GM23248 (cell line): Measurements from ENCODE around the gene SCG3. TPM values are rescaled to one million over a fixed set of nuclear protein-coding genes. Genes with fewer than 3 reads are reported as not detected.

Experiments
- DNase-seq: peaks from one replicate; pipeline ENCODE4 v3.0.0-alpha.2; 2015
- H2AFZ ChIP-seq: fragments of 200-600 bp; sonication (generic); 2 replicates; pipeline ENCODE4 v1.6.1; 2016; ENCODE audit warnings: antibody characterized with exemption
- H3F3A ChIP-seq: fragments of 200-600 bp; sonication (generic); 2 replicates; pipeline ENCODE4 v1.6.1; 2016; ENCODE audit warnings: mild to moderate bottlenecking, antibody characterized with exemption, mixed run types; ENCODE audit not compliant: insufficient read depth
- H3K27ac ChIP-seq: fragments of 200-600 bp; sonication (generic); 2 replicates; pipeline ENCODE4 v1.5.1; 2016; ENCODE audit warnings: mild to moderate bottlenecking
- H3K27me3 ChIP-seq: fragments of 200-600 bp; sonication (generic); replicated peaks from 2 replicates; pipeline ENCODE4 v1.6.1; 2016; ENCODE audit warnings: mild to moderate bottlenecking; ENCODE audit not compliant: insufficient read depth
- H3K36me3 ChIP-seq: fragments of 200-600 bp; sonication (generic); 2 replicates; pipeline ENCODE4 v1.6.1; 2016; ENCODE audit warnings: low read depth, mild to moderate bottlenecking
- H3K4me1 ChIP-seq: fragments of 200-600 bp; sonication (generic); 2 replicates; pipeline ENCODE4 v1.6.1; 2016; ENCODE audit warnings: mild to moderate bottlenecking; ENCODE audit not compliant: insufficient read depth
- H3K4me2 ChIP-seq: fragments of 200-600 bp; sonication (generic); one replicate; pipeline ENCODE4 v1.6.1; 2016; ENCODE audit warnings: mild to moderate bottlenecking; ENCODE audit not compliant: unreplicated experiment
- H3K4me3 ChIP-seq: fragments of 200-600 bp; sonication (generic); 2 replicates; pipeline ENCODE4 v1.5.1; 2016; ENCODE audit warnings: mild to moderate bottlenecking
- H3K79me2 ChIP-seq: fragments of 200-600 bp; sonication (generic); 2 replicates; pipeline ENCODE4 v1.6.1; 2016; ENCODE audit warnings: mild to moderate bottlenecking; ENCODE audit not compliant: insufficient read depth
- H3K9ac ChIP-seq: fragments of 200-600 bp; sonication (generic); 2 replicates; pipeline ENCODE4 v1.6.1; 2016; ENCODE audit warnings: mild to moderate bottlenecking
- H3K9me2 ChIP-seq: fragments of 200-600 bp; sonication (generic); 2 replicates; pipeline ENCODE4 v1.6.1; 2016; ENCODE audit warnings: mixed run types, mild to moderate bottlenecking, moderate library complexity; ENCODE audit not compliant: insufficient read depth
- H3K9me3 ChIP-seq: fragments of 200-600 bp; sonication (generic); one replicate; pipeline ENCODE4 v1.6.1; 2017; ENCODE audit warnings: low read depth
- H4K20me1 ChIP-seq: fragments of 200-600 bp; sonication (generic); 2 replicates; pipeline ENCODE4 v1.6.0; 2016; ENCODE audit not compliant: insufficient read depth
- EZH2 ChIP-seq: fragments of 200-600 bp; sonication (generic); IDR thresholded peaks from 2 replicates; pipeline ENCODE4 v1.6.1; 2018; ENCODE audit warnings: antibody characterized with exemption, mild to moderate bottlenecking; ENCODE audit not compliant: insufficient read depth, poor library complexity, severe bottlenecking
- EZH2phosphoT487 ChIP-seq: fragments of 200-600 bp; sonication (generic); IDR thresholded peaks from 2 replicates; pipeline ENCODE4 v1.6.1; 2018; ENCODE audit warnings: antibody characterized with exemption, moderate library complexity, mild to moderate bottlenecking, low read depth; ENCODE audit not compliant: insufficient read depth
- WGBS, 2 experiments: methylation state at CpG; one replicate each; pipeline ENCODE4 v1.1.6; 2015 to 2017; ENCODE audit warnings: low lambda C conversion rate in 2 of 2, low coverage in 1 of 2; ENCODE audit errors: missing lambda C conversion rate in 2 of 2; 5-methylcytosine and 5-hydroxymethylcytosine counted together
- in situ Hi-C: fragments of 300-500 bp; cut with MboI; formaldehyde crosslinking; loops from 2 replicates; pipeline ENCODE4 v1.15.0; 2020
- polyA plus RNA-seq: library from polyadenylated mRNA; unstranded; fragments of >200 nt; fragmentation: Nextera tagmentation; extraction: Ambion mirVana; gene quantifications from 2 replicates; pipeline ENCODE4 v1.2.1, GENCODE V29; 2016
- total RNA-seq: library from RNA; depleted of rRNA; stranded (reverse); fragments of >200 nt; shearing (Covaris generic); gene quantifications from 2 replicates; pipeline ENCODE4 v1.2.3, GENCODE V29; 2014

SCG3 gene
- total and polyA plus RNA-seq, 2 experiments from 2014 or later, result not detected

- Histone ChIP-seq H3K9ac (no peak overlapping the region), H3K4me1 (no peaks in the 10 kb centered on the region), H3K79me2 (no peaks in the 10 kb centered on the region), H3K4me2 (no peak overlapping the region), H3K4me3 (no peak overlapping the region), H3K36me3 (no peaks in the 10 kb centered on the region), H3K27me3 (peaks cover 5% of the 10 kb centered on the region; the same call in 1 of the 2 replicates), H3K27ac (no peak overlapping the region), H3K9me3 (no peaks in the 10 kb centered on the region), H4K20me1 (no peaks in the 10 kb centered on the region), H2AFZ (no peak overlapping the region), H3K9me2 (no peaks in the 10 kb centered on the region), H3F3A (no peaks in the 10 kb centered on the region)
- WGBS, 2 experiments, result 6 to 10% methylated on average over 1 of the region's 1 CpG
- in situ Hi-C loops, result no loop called here
- no peak for DNase-seq
- TF ChIP-seq EZH2phosphoT487, result no peak
Observed at GRCh38 chr15:51675234-51675633, 6.1 kb upstream of the SCG3 start.

GRCh38 chr15:51677021-51677420 lies 4.3 kb upstream of the SCG3 start:
- Histone ChIP-seq H3K27ac (no peak overlapping the region), H3K4me1 (no peaks in the 10 kb centered on the region), H3K79me2 (no peaks in the 10 kb centered on the region), H3F3A (no peaks in the 10 kb centered on the region), H3K9ac (no peak overlapping the region), H3K9me2 (no peaks in the 10 kb centered on the region), H3K9me3 (no peaks in the 10 kb centered on the region), H4K20me1 (no peaks in the 10 kb centered on the region), H3K4me3 (no peak overlapping the region), H3K4me2 (no peak overlapping the region), H3K36me3 (no peaks in the 10 kb centered on the region), H2AFZ (no peak overlapping the region), H3K27me3 (peaks cover 18% of the 10 kb centered on the region)
- WGBS, 2 experiments, result 57 to 77% methylated on average over 1 of the region's 1 CpG
- DNase-seq, result no peak
- TF ChIP-seq EZH2phosphoT487, result no peak
- no peak for TF ChIP-seq EZH2
- in situ Hi-C loops, result no loop called here

GRCh38 chr15:51677452-51677851 lies 3.9 kb upstream of the SCG3 start:
- WGBS, 2 experiments, result 55 to 58% methylated on average over 2 of the region's 2 CpGs
- H3K36me3 ChIP-seq, result no peaks in the 10 kb centered on the region
- DNase-seq, result no peak

GRCh38 chr15:51678096-51678495 lies 3.2 kb upstream of the SCG3 start:
- TF ChIP-seq EZH2 (no peak), EZH2phosphoT487 (no peak)
- no peak overlapping the region for H2AFZ ChIP-seq
- H3K4me3 ChIP-seq, result no peak overlapping the region
- H3K9me2 ChIP-seq, result no peaks in the 10 kb centered on the region
- no peaks in the 10 kb centered on the region for H3K4me1 ChIP-seq
- in situ Hi-C loops, result no loop called here
- no peak overlapping the region for H3K27ac ChIP-seq
- peaks cover 29% of the 10 kb centered on the region for H3K27me3 ChIP-seq
- 31 to 32% methylated on average over 2 of the region's 2 CpGs for WGBS, 2 experiments
- DNase-seq, result peak; percentile 19
- H3K4me2 ChIP-seq, result no peak overlapping the region
- no peaks in the 10 kb centered on the region for H3F3A ChIP-seq
- H3K9ac ChIP-seq, result no peak overlapping the region
- H4K20me1 ChIP-seq, result no peaks in the 10 kb centered on the region
- H3K9me3 ChIP-seq, result no peaks in the 10 kb centered on the region
- no peaks in the 10 kb centered on the region for H3K36me3 ChIP-seq
- H3K79me2 ChIP-seq, result no peaks in the 10 kb centered on the region

More at GRCh38 chr15:51677452-51677851, 3.9 kb upstream of the SCG3 start:
- TF ChIP-seq EZH2phosphoT487 (no peak), EZH2 (no peak)
- H3K27me3 ChIP-seq, result peaks cover 23% of the 10 kb centered on the region
- H3K79me2 ChIP-seq, result no peaks in the 10 kb centered on the region
- no peaks in the 10 kb centered on the region for H3K9me3 ChIP-seq
- no peaks in the 10 kb centered on the region for H4K20me1 ChIP-seq
- no peak overlapping the region for H3K9ac ChIP-seq
- in situ Hi-C loops, result no loop called here
- H3K4me3 ChIP-seq, result no peak overlapping the region
- H3K4me2 ChIP-seq, result no peak overlapping the region
- H3K9me2 ChIP-seq, result no peaks in the 10 kb centered on the region
- no peak overlapping the region for H2AFZ ChIP-seq
- no peak overlapping the region for H3K27ac ChIP-seq
- H3F3A ChIP-seq, result no peaks in the 10 kb centered on the region
- no peaks in the 10 kb centered on the region for H3K4me1 ChIP-seq

GRCh38 chr15:51680321-51680720 lies 982 bp upstream of the SCG3 start:
- Histone ChIP-seq H3K9me3 (no peaks in the 10 kb centered on the region), H3F3A (no peaks in the 10 kb centered on the region), H3K4me2 (no peak overlapping the region), H3K9ac (no peak overlapping the region), H3K36me3 (no peaks in the 10 kb centered on the region), H3K27ac (no peak overlapping the region), H3K79me2 (no peaks in the 10 kb centered on the region), H3K9me2 (no peaks in the 10 kb centered on the region), H3K27me3 (peaks cover 37% of the 10 kb centered on the region), H3K4me3 (no peak overlapping the region), H4K20me1 (no peaks in the 10 kb centered on the region), H2AFZ (no peak overlapping the region), H3K4me1 (no peaks in the 10 kb centered on the region)
- 26 to 31% methylated on average over 2 of the region's 2 CpGs for WGBS, 2 experiments
- in situ Hi-C loops, result no loop called here
- DNase-seq, result no peak
- TF ChIP-seq EZH2 (no peak), EZH2phosphoT487 (no peak)
